NCI-H2196 (cell line): ENCODE measurements around the gene USHBP1.
"Not testable (repeated sequence)": the region's sequence is repeated elsewhere in the genome, so short reads cannot be mapped to it uniquely, and the experiment has no call there.

Experiments used
- DNase-seq: peaks from one replicate; lab custom pipeline; 2025; ENCODE audit not compliant: unreplicated experiment; lab: John Stamatoyannopoulos, UW

Gene USHBP1

GRCh38 chr19:17296273-17296672, 31.7 kb upstream of the USHBP1 start:
- DNase-seq, result peak; percentile 53

- DNase-seq, result not testable (repeated sequence)
Observed at GRCh38 chr19:17295551-17295950, 31.0 kb upstream of the USHBP1 start.

- peak; percentile 18 for DNase-seq
Observed at GRCh38 chr19:17294051-17294891, 29.7 kb upstream of the USHBP1 start.

GRCh38 chr19:17293605-17294004, 29.1 kb upstream of the USHBP1 start:
- no peak for DNase-seq

GRCh38 chr19:17292301-17293074, 27.9 kb upstream of the USHBP1 start:
- peak; percentile 28 for DNase-seq

- DNase-seq, result no peak
Observed at GRCh38 chr19:17289489-17289888, 24.9 kb upstream of the USHBP1 start.

GRCh38 chr19:17286752-17287151, 22.2 kb upstream of the USHBP1 start:
- DNase-seq, result no peak

GRCh38 chr19:17286263-17286662, 21.7 kb upstream of the USHBP1 start:
- no peak for DNase-seq

- no peak for DNase-seq
Observed at GRCh38 chr19:17285415-17286135, 21.0 kb upstream of the USHBP1 start.

- DNase-seq, result no peak
Observed at GRCh38 chr19:17283504-17283996, 19.0 kb upstream of the USHBP1 start.

GRCh38 chr19:17282488-17283125, 18.1 kb upstream of the USHBP1 start:
- DNase-seq, result peak; percentile 90

GRCh38 chr19:17281391-17282304, 17.1 kb upstream of the USHBP1 start, which contains the start of gene ANKLE1:
Gene ANKLE1 (plus strand): TSS chr19:17281901. CDS start chr19:17281921, 20 bp downstream.
- peak; percentile 25 for DNase-seq

GRCh38 chr19:17279436-17279835, 14.9 kb upstream of the USHBP1 start:
- DNase-seq, result no peak

GRCh38 chr19:17275441-17276175, 11.1 kb upstream of the USHBP1 start:
- DNase-seq, result no peak

- DNase-seq, result not testable (repeated sequence)
Observed at GRCh38 chr19:17274892-17275291, 10.3 kb upstream of the USHBP1 start.

- DNase-seq, result no peak
Observed at GRCh38 chr19:17268754-17269153, 4.2 kb upstream of the USHBP1 start.

GRCh38 chr19:17266975-17267788, 2.6 kb upstream of the USHBP1 start, which contains the start of gene BABAM1:
Gene BABAM1 (plus strand): TSS chr19:17267443. CDS start chr19:17268807, 1,364 bp downstream.
- DNase-seq, result peak; percentile 99

- no peak for DNase-seq
Observed at GRCh38 chr19:17266589-17266974, 2.0 kb upstream of the USHBP1 start.
